ENCODE results near the gene LAYN. TPM values are rescaled to one million over a fixed set of nuclear protein-coding genes. Genes with fewer than 3 reads are reported as not detected.

Gene LAYN
- total RNA-seq, 4 donors from 2014 or later: 5.6 to 19.7 (median 10.3) TPM

DNA sequence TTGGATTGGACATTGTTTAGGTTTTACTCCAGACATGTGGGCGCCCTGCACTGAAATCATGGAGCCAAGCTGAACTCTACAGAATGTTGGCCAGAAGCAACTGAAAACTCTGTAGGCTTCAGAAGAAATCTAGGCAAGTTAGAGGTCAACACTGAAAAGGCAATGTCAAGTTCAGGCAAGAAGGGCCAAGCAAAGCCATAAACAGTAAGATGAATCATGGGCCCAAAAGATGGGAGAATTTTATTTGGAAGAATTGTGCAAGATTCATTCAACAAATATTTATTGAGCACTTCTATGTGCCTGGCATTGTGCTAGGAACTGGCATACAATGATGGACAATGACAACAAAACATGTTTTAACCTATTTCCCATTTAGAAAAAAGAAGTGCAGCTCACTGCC lies 15.1 kb upstream of the LAYN start:
- TF ChIP-seq, protein P1, sequence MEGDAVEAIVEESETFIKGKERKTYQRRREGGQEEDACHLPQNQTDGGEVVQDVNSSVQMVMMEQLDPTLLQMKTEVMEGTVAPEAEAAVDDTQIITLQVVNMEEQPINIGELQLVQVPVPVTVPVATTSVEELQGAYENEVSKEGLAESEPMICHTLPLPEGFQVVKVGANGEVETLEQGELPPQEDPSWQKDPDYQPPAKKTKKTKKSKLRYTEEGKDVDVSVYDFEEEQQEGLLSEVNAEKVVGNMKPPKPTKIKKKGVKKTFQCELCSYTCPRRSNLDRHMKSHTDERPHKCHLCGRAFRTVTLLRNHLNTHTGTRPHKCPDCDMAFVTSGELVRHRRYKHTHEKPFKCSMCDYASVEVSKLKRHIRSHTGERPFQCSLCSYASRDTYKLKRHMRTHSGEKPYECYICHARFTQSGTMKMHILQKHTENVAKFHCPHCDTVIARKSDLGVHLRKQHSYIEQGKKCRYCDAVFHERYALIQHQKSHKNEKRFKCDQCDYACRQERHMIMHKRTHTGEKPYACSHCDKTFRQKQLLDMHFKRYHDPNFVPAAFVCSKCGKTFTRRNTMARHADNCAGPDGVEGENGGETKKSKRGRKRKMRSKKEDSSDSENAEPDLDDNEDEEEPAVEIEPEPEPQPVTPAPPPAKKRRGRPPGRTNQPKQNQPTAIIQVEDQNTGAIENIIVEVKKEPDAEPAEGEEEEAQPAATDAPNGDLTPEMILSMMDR (IDR thresholded peaks at IDR 0.05): no peak
- TF ChIP-seq EP300 (IDR thresholded peaks at IDR 0.05; ENCODE audit: low read depth) (no peak), POLR2AphosphoS5 (IDR thresholded peaks at IDR 0.05) (no peak)
- intact Hi-C loops (cut with DNase I; ENCODE audit: low total_unique reads): no loop called here
- Histone ChIP-seq H3K9me3 (no peaks in the 10 kb centered on the region), H3K27ac (no peak overlapping the region), H3K27me3 (no peaks in the 10 kb centered on the region), H3K36me3 (no peaks in the 10 kb centered on the region), H3K4me1 (no peaks in the 10 kb centered on the region), H3K4me3 (no peak overlapping the region)
- WGBS, 2 donors (ENCODE audit: low coverage in 1 of 2): 96 to 100% methylated on average over 1 of the region's 1 CpG
- no peak for DNase-seq
- in situ Hi-C loops (cut with MboI; ENCODE audit: low pct_ligation_motif_present in 1 of 4, low pct_unique_long_range_greater_than_20kb in 1 of 4, low sequenced_read_pairs in 3 of 4): no loop called here

DNA sequence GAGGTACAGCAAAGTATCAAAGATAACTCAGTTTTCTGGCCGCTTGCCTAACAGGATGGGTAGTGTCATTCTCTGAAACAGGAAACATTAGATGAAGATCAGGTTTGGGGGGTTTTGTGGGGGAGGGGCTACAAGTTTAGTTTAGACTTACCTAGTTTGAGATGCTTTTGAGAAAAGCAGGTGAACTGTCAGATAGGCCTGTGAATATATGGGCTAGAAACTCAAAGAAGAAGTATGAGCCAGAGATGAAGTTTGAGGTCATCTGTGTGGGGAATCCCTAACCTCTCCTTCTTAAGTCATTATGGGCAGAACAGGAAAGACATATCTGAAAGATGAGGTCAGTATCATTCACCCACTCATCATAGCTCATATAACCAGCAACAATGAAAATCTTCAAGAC lies 14.0 kb upstream of the LAYN start:
- no peaks in the 10 kb centered on the region for H3K4me1 ChIP-seq
- no peak overlapping the region for H3K4me3 ChIP-seq
- intact Hi-C loops (cut with DNase I; ENCODE audit: low total_unique reads) (no loop called here), in situ Hi-C loops (cut with MboI; ENCODE audit: low pct_ligation_motif_present in 1 of 4, low pct_unique_long_range_greater_than_20kb in 1 of 4, low sequenced_read_pairs in 3 of 4) (no loop called here)
- H3K36me3 ChIP-seq: no peaks in the 10 kb centered on the region
- 79 to 88% methylated on average over 1 of the region's 1 CpG for WGBS, 2 donors (ENCODE audit: low coverage in 1 of 2)
- no peak overlapping the region for H3K27ac ChIP-seq
- DNase-seq: no peak
- H3K9me3 ChIP-seq: no peaks in the 10 kb centered on the region
- TF ChIP-seq POLR2A (IDR thresholded peaks at IDR 0.05) (no peak), EP300 (IDR thresholded peaks at IDR 0.05; ENCODE audit: low read depth) (no peak), POLR2AphosphoS5 (IDR thresholded peaks at IDR 0.05) (no peak)
- TF ChIP-seq, protein P1 (IDR thresholded peaks at IDR 0.05): no peak
- no peaks in the 10 kb centered on the region for H3K27me3 ChIP-seq

DNA sequence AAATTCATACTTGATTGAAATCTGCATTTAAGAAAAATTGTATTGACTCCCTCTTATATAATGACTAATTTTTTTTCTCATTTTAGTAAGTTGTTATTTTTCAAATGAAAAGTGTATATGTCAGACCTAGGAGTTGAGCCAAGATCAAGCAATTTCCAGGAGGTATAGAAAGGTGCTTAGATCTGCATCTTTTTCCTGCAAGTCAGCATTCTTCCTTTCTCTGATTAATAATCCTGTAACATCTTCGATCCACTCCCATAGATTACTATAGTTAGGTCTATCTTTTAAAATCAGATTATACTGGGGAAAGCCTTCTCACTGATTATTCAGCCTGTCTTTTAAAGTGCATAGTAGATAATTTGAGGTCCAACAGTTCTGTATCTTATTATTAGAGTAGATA lies 13.2 kb upstream of the LAYN start:
- H3K4me1 ChIP-seq: no peaks in the 10 kb centered on the region
- intact Hi-C loops (cut with DNase I; ENCODE audit: low total_unique reads) (no loop called here), in situ Hi-C loops (cut with MboI; ENCODE audit: low pct_ligation_motif_present in 1 of 4, low pct_unique_long_range_greater_than_20kb in 1 of 4, low sequenced_read_pairs in 3 of 4) (no loop called here)
- H3K27me3 ChIP-seq: no peaks in the 10 kb centered on the region
- no peaks in the 10 kb centered on the region for H3K9me3 ChIP-seq
- DNase-seq: no peak
- no peaks in the 10 kb centered on the region for H3K36me3 ChIP-seq
- H3K27ac ChIP-seq: no peak overlapping the region
- H3K4me3 ChIP-seq: no peak overlapping the region
- no peak for TF ChIP-seq POLR2A (IDR thresholded peaks at IDR 0.05)
- no peak for TF ChIP-seq EP300 (IDR thresholded peaks at IDR 0.05; ENCODE audit: low read depth)
- no peak for TF ChIP-seq POLR2AphosphoS5 (IDR thresholded peaks at IDR 0.05)
- TF ChIP-seq, protein P1 (IDR thresholded peaks at IDR 0.05): no peak
- 94 to 100% methylated on average over 1 of the region's 1 CpG for WGBS, 2 donors (ENCODE audit: low coverage in 1 of 2)

DNA sequence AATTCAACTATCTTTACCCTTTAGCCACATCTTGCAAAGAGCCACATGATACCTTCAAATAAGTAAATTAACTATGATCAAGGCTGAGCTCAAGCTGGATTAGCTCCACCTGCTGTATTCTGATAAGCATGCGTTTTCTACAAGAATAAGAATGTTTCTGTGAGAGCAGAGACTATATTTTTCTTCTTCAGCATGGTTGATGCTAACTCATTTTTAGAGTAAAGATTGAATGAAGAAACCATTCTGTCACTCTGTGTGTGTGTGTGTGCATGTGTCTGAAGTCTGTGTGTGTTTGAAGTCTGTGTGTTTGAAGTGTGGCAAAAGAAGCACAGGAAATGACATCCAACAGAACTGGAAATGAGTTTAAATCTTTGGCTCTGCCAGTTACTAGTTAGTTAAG lies 12.0 kb upstream of the LAYN start:
- no peak for TF ChIP-seq POLR2A (IDR thresholded peaks at IDR 0.05)
- TF ChIP-seq EP300 (IDR thresholded peaks at IDR 0.05; ENCODE audit: low read depth): no peak

DNA sequence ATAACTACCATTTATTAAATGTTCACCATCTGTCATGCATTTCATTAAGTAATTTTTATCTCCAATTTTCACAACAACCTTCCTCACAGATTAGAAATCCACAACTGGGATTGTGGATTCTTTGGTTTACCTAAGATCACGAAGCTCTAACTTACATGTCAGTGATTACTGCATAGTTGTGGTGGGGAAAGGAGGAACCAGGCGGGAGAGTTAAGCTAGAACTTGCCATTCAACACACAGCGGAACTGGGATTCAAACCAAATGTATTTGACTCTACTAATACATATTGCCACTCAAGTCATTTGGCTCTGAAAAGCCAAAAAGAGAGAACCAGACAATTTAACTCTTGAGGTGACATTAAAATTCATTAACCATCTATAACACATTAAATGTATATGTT lies 10.4 kb upstream of the LAYN start:
- H3K4me1 ChIP-seq: no peaks in the 10 kb centered on the region
- H3K36me3 ChIP-seq: no peaks in the 10 kb centered on the region
- H3K27ac ChIP-seq: no peak overlapping the region
- DNase-seq: no peak
- peaks cover 11% of the 10 kb centered on the region for H3K27me3 ChIP-seq
- intact Hi-C loops (cut with DNase I; ENCODE audit: low total_unique reads) (no loop called here), in situ Hi-C loops (cut with MboI; ENCODE audit: low pct_ligation_motif_present in 1 of 4, low pct_unique_long_range_greater_than_20kb in 1 of 4, low sequenced_read_pairs in 3 of 4) (no loop called here)
- WGBS, 2 donors (ENCODE audit: low coverage in 1 of 2): 72 to 77% methylated on average over 3 of the region's 3 CpGs
- no peak overlapping the region for H3K4me3 ChIP-seq
- H3K9me3 ChIP-seq: no peaks in the 10 kb centered on the region
- TF ChIP-seq, protein P1 (IDR thresholded peaks at IDR 0.05): no peak
- TF ChIP-seq EP300 (IDR thresholded peaks at IDR 0.05; ENCODE audit: low read depth) (no peak), POLR2A (IDR thresholded peaks at IDR 0.05) (no peak), POLR2AphosphoS5 (IDR thresholded peaks at IDR 0.05) (no peak)

More for the DNA sequence above, 12.0 kb upstream of the LAYN start:
- DNase-seq: no peak
- H3K4me3 ChIP-seq: no peak overlapping the region
- no peaks in the 10 kb centered on the region for H3K36me3 ChIP-seq
- 46 to 83% methylated on average over 1 of the region's 1 CpG for WGBS, 2 donors (ENCODE audit: low coverage in 1 of 2)
- intact Hi-C loops (cut with DNase I; ENCODE audit: low total_unique reads) (no loop called here), in situ Hi-C loops (cut with MboI; ENCODE audit: low pct_ligation_motif_present in 1 of 4, low pct_unique_long_range_greater_than_20kb in 1 of 4, low sequenced_read_pairs in 3 of 4) (no loop called here)
- H3K27me3 ChIP-seq: peaks cover 1% of the 10 kb centered on the region
- no peaks in the 10 kb centered on the region for H3K4me1 ChIP-seq
- H3K27ac ChIP-seq: no peak overlapping the region
- H3K9me3 ChIP-seq: no peaks in the 10 kb centered on the region
